GM12878 (cell line): ENCODE results near the gene NBEA. TPM values are rescaled to one million over a fixed set of nuclear protein-coding genes. Genes with fewer than 3 reads are reported as not detected.

ENCODE experiments used
- ATAC-seq: fragments of 200-7000 bp; cut with Tn5 transposase; 3 replicates; pipeline ENCODE4 v1.9.1; 2020; ENCODE audit warnings: mild to moderate bottlenecking, moderate library complexity
- BruUV-seq: library from RNA; stranded (reverse); fragments of 400-500 nt; replicated peaks from 2 replicates; lab custom pipeline; 2021; lab: Mats Ljungman, UMichigan
- CTCF ChIA-PET: fragments of 300-600 bp; sonication (Branson Sonifier 250); formaldehyde crosslinking; extraction: SDS; loops from one replicate; lab custom pipeline; 2021; ENCODE audit warnings: inconsistent platforms; lab: Yijun Ruan, JAX
- POLR2A ChIA-PET: fragments of 350-600 bp; formaldehyde crosslinking; extraction: SDS; loops from one replicate; lab custom pipeline; 2021; ENCODE audit warnings: inconsistent platforms; lab: Charles Lee
- RAD21 ChIA-PET: fragments of 300-600 bp; sonication (Branson Sonifier 250); formaldehyde crosslinking; loops from one replicate; lab custom pipeline; 2023; ENCODE audit warnings: antibody characterized with exemption; ENCODE audit not compliant: unreplicated experiment; lab: Charles Lee
- SMC1A ChIA-PET: fragments of 300-600 bp; sonication (Branson Sonifier 250); formaldehyde crosslinking; loops from one replicate; lab custom pipeline; 2023; ENCODE audit not compliant: unreplicated experiment, uncharacterized antibody; lab: Charles Lee
- DNase-seq: peaks from one replicate; pipeline ENCODE4 v3.0.0-alpha.2; 2011; ENCODE audit warnings: low read depth, low spot score
- FAIRE-seq: peaks from 3 replicates; lab custom pipeline; 2011; peaks lifted over from hg19 to GRCh38; lab: Jason Lieb, UNC
- H2AFZ ChIP-seq: 2 replicates; pipeline ENCODE4 v1.6.0; 2011; ENCODE audit warnings: low read depth, low read length, control low read depth; ENCODE audit not compliant: control insufficient read depth
- H3K27ac ChIP-seq: 2 replicates; pipeline ENCODE4 v1.5.1; 2011; ENCODE audit warnings: control low read depth; ENCODE audit not compliant: control insufficient read depth, insufficient read depth
- H3K27me3 ChIP-seq, 2 experiments: replicated peaks in 1 of 2; 2 replicates each; pipeline versions ENCODE4 v1.6.0 to v1.6.1; 2011; ENCODE audit warnings: low read length in 1 of 2; ENCODE audit not compliant: control insufficient read depth in 2 of 2, insufficient read depth in 2 of 2
- H3K36me3 ChIP-seq, 2 experiments: 2 replicates each; pipeline ENCODE4 v1.5.1; 2011; ENCODE audit warnings: low read length in 1 of 2; ENCODE audit not compliant: control insufficient read depth in 2 of 2, insufficient read depth in 2 of 2
- H3K4me1 ChIP-seq: 2 replicates; pipeline ENCODE4 v1.6.1; 2011; ENCODE audit warnings: mild to moderate bottlenecking, low read length, moderate library complexity, mixed read lengths; ENCODE audit not compliant: control insufficient read depth, insufficient read depth
- H3K4me2 ChIP-seq: 2 replicates; pipeline ENCODE4 v1.6.0; 2011; ENCODE audit warnings: control low read depth; ENCODE audit not compliant: control insufficient read depth, insufficient read depth
- H3K4me3 ChIP-seq: fragments of 200-600 bp; sonication (generic); 2 replicates; pipeline ENCODE4 v1.5.1; 2016
- H3K79me2 ChIP-seq: 2 replicates; pipeline ENCODE4 v1.6.0; 2011; ENCODE audit warnings: low read length; ENCODE audit not compliant: control insufficient read depth, insufficient read depth
- H3K9ac ChIP-seq: 2 replicates; pipeline ENCODE4 v1.8.0; 2011; ENCODE audit warnings: low read length, control low read depth, mixed read lengths; ENCODE audit not compliant: control insufficient read depth, insufficient read depth
- H3K9me3 ChIP-seq: replicated peaks from 3 replicates; pipeline ENCODE4 v1.5.1; 2011; ENCODE audit warnings: mild to moderate bottlenecking, low read length; ENCODE audit not compliant: control insufficient read depth, insufficient read depth
- H4K20me1 ChIP-seq: 2 replicates; pipeline ENCODE4 v1.6.0; 2011; ENCODE audit not compliant: control insufficient read depth, insufficient read depth
- CHD4 ChIP-seq: fragments of 200-600 bp; sonication (generic); IDR thresholded peaks from 2 replicates; pipeline ENCODE4 v1.6.1; 2016; ENCODE audit warnings: mild to moderate bottlenecking
- LARP7 ChIP-seq: fragments of 450-650 bp; IDR thresholded peaks from 2 replicates; pipeline ENCODE4 v1.6.1; 2017; ENCODE audit warnings: mild to moderate bottlenecking
- NFXL1 ChIP-seq: fragments of 450-650 bp; IDR thresholded peaks from 2 replicates; pipeline ENCODE4 v1.6.1; 2017; ENCODE audit warnings: antibody characterized with exemption, mild to moderate bottlenecking, borderline replicate concordance
- POLR2AphosphoS5 ChIP-seq: IDR thresholded peaks from 2 replicates; pipeline ENCODE4 v1.6.1; 2011; ENCODE audit warnings: mild to moderate bottlenecking, low read length, inconsistent platforms
- SUZ12 ChIP-seq: fragments of 200-600 bp; sonication (generic); IDR thresholded peaks from one replicate; pipeline ENCODE4 v1.6.1; 2018; ENCODE audit warnings: antibody characterized with exemption, mild to moderate bottlenecking; ENCODE audit not compliant: unreplicated experiment
- ZNF207 ChIP-seq: fragments of 450-650 bp; IDR thresholded peaks from 2 replicates; pipeline ENCODE4 v1.6.1; 2014; ENCODE audit warnings: antibody characterized with exemption, mild to moderate bottlenecking, borderline replicate concordance
- ZNF24 ChIP-seq: fragments of 450-650 bp; IDR thresholded peaks from 2 replicates; pipeline ENCODE4 v1.6.1; 2017; ENCODE audit warnings: antibody characterized with exemption, mild to moderate bottlenecking
- ZZZ3 ChIP-seq: IDR thresholded peaks from 2 replicates; pipeline ENCODE4 v1.6.1; 2011; ENCODE audit warnings: low read depth; ENCODE audit not compliant: control insufficient read depth, insufficient read length
- WGBS: methylation state at CpG from one replicate; pipeline ENCODE4 v1.1.6; 2016; ENCODE audit warnings: low lambda C conversion rate; ENCODE audit not compliant: insufficient replicate concordance, insufficient coverage; ENCODE audit errors: missing lambda C conversion rate; 5-methylcytosine and 5-hydroxymethylcytosine counted together
- in situ Hi-C: fragments of 300-500 bp; cut with MboI; formaldehyde crosslinking; loops from 9 replicates; pipeline ENCODE4 v1.14.3; 2018; ENCODE audit warnings: mixed read lengths
- intact Hi-C: fragments of 100-400 bp; cut with micrococcal nuclease; formaldehyde crosslinking; loops from one replicate; pipeline ENCODE4 v1.14.2; 2022; ENCODE audit not compliant: unreplicated experiment
- polyA plus RNA-seq, 11 experiments: library from polyadenylated mRNA; depleted of rRNA in 4 of 11; unstranded in 6 of 11; stranded (reverse) in 5 of 11; fragments of >200 nt; fragmentation: Nextera tagmentation in 4 of 11; fragmentation: Illumina TruSeq in 1 of 11; extraction: Ambion mirVana in 4 of 11; extraction: Trizol in 1 of 11; gene quantifications; 1 replicate in 1 of 11; 2 replicates in 10 of 11; pipeline versions ENCODE4 v1.2.1 to v1.2.3, GENCODE V29; 2011 to 2016; ENCODE audit warnings: inconsistent platforms in 2 of 11, missing spikeins in 2 of 11, low read depth in 1 of 11
- total RNA-seq, 4 experiments: library from RNA; depleted of rRNA in 3 of 4; stranded (reverse); fragments of >200 nt in 3 of 4; fragmentation: Illumina TruSeq in 1 of 4; extraction: Trizol in 1 of 4; gene quantifications; 2 replicates each; pipeline versions ENCODE4 v1.2.1 to v1.2.3, GENCODE V29; 2013 to 2021
- TF ChIP-seq, protein P1 (sequence below): fragments of 150-350 bp; IDR thresholded peaks from 2 replicates; pipeline ENCODE4 v1.6.1; 2014; ENCODE audit warnings: mild to moderate bottlenecking, low read depth, low read length
- TF ChIP-seq, protein P2 (sequence below): fragments of 450-650 bp; IDR thresholded peaks from 2 replicates; pipeline ENCODE4 v1.6.1; 2018; ENCODE audit warnings: mild to moderate bottlenecking, low read depth, moderate library complexity; ENCODE audit not compliant: partially characterized antibody

The NBEA gene
- total and polyA plus RNA-seq, 10 of the 15 experiments (the other 5 are each of a cell fraction or from before 2014, with no cell fraction given), result 0.23 to 3.6 (median 0.55) TPM

DNA sequence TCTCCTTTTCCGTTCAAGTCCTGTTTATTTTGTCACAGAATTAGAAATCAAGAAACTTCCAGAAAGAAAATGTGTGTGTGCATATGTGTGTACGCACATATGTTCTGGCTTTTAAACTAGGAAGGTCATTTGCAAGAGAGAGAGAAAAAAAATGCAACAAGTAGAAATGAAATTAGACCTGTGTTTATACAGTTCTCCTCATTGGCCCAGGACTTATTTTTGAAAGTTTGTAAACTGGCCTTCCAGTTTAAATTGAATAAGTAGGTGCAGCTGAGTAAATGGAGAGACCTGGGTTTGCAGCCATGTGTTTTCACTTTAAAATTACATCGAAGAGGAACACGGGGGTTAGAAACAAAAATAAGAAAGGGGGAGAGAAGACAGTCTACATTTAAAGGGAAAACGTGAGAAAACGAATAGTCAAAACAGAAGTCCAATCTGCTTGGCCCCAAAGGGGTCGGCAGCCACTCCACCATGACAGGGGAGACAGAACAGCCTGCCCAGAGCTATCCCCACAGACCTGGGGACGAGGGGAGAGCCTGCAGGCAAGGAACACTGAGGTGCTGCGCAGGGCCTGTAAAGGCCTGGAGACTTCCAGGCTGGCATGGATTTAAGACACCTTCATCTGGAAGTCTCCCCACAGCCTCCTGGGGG lies 751.2 kb downstream of the NBEA start:
- Histone ChIP-seq H3K79me2 (no peaks in the 10 kb centered on the region), H3K27ac (no peak overlapping the region), H3K36me3 (no peaks in the 10 kb centered on the region), H3K4me2 (no peak overlapping the region), H3K27me3 (no peaks in the 10 kb centered on the region), H4K20me1 (no peaks in the 10 kb centered on the region), H3K9ac (no peak overlapping the region), H2AFZ (no peak overlapping the region), H3K9me3 (no peaks in the 10 kb centered on the region), H3K4me3 (no peak overlapping the region), H3K4me1 (no peaks in the 10 kb centered on the region)
- ATAC-seq (no peak), FAIRE-seq (no peak), DNase-seq (no peak)
- intact Hi-C loops (no loop called here), in situ Hi-C loops (no loop called here)
- RAD21 ChIA-PET, result no interaction called here
- no TSS peak for BruUV-seq
- TF ChIP-seq, protein P1, sequence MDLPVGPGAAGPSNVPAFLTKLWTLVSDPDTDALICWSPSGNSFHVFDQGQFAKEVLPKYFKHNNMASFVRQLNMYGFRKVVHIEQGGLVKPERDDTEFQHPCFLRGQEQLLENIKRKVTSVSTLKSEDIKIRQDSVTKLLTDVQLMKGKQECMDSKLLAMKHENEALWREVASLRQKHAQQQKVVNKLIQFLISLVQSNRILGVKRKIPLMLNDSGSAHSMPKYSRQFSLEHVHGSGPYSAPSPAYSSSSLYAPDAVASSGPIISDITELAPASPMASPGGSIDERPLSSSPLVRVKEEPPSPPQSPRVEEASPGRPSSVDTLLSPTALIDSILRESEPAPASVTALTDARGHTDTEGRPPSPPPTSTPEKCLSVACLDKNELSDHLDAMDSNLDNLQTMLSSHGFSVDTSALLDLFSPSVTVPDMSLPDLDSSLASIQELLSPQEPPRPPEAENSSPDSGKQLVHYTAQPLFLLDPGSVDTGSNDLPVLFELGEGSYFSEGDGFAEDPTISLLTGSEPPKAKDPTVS, result no peak
- TF ChIP-seq ZNF207 (no peak), NFXL1 (no peak), SUZ12 (no peak), ZZZ3 (no peak), CHD4 (no peak), POLR2AphosphoS5 (no peak), LARP7 (no peak), ZNF24 (no peak)
- TF ChIP-seq, protein P2, sequence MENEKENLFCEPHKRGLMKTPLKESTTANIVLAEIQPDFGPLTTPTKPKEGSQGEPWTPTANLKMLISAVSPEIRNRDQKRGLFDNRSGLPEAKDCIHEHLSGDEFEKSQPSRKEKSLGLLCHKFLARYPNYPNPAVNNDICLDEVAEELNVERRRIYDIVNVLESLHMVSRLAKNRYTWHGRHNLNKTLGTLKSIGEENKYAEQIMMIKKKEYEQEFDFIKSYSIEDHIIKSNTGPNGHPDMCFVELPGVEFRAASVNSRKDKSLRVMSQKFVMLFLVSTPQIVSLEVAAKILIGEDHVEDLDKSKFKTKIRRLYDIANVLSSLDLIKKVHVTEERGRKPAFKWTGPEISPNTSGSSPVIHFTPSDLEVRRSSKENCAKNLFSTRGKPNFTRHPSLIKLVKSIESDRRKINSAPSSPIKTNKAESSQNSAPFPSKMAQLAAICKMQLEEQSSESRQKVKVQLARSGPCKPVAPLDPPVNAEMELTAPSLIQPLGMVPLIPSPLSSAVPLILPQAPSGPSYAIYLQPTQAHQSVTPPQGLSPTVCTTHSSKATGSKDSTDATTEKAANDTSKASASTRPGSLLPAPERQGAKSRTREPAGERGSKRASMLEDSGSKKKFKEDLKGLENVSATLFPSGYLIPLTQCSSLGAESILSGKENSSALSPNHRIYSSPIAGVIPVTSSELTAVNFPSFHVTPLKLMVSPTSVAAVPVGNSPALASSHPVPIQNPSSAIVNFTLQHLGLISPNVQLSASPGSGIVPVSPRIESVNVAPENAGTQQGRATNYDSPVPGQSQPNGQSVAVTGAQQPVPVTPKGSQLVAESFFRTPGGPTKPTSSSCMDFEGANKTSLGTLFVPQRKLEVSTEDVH, result no peak
- CTCF ChIA-PET, result no interaction called here
- SMC1A ChIA-PET, result no interaction called here
- 19% methylated on average over 9 of the region's 9 CpGs for WGBS
- POLR2A ChIA-PET, result no interaction called here
